Duodenal mucosa (tissue), 2 donors: ENCODE measurements around the gene TELO2.
"Not testable (repeated sequence)": the region's sequence is repeated elsewhere in the genome, so short reads cannot be mapped to it uniquely, and the experiment has no call there.

Experiments used
- H3K27ac ChIP-seq: one replicate; pipeline ENCODE4 v1.7.0; 2013; ENCODE audit warnings: low read depth, low read length
- H3K27me3 ChIP-seq, 2 donors: one replicate each; pipeline ENCODE4 v1.7.0; 2013; ENCODE audit warnings: low read length in 2 of 2, control low read depth in 1 of 2; ENCODE audit not compliant: insufficient read depth in 2 of 2, control insufficient read depth in 1 of 2
- H3K36me3 ChIP-seq, 2 donors: one replicate each; pipeline ENCODE4 v1.7.0; 2013; ENCODE audit warnings: low read length in 2 of 2, control low read depth in 1 of 2; ENCODE audit not compliant: insufficient read depth in 2 of 2, control insufficient read depth in 1 of 2
- H3K4me1 ChIP-seq, 2 donors: one replicate each; pipeline ENCODE4 v1.7.0; 2013; ENCODE audit warnings: low read length in 2 of 2, control low read depth in 1 of 2; ENCODE audit not compliant: insufficient read depth in 2 of 2, control insufficient read depth in 1 of 2
- H3K4me3 ChIP-seq, 2 donors: one replicate each; pipeline ENCODE4 v1.7.0; 2013; ENCODE audit warnings: low read length in 2 of 2, low read depth in 1 of 2
- H3K9ac ChIP-seq, 2 donors: one replicate each; pipeline ENCODE4 v1.7.0; 2013; ENCODE audit warnings: low read length in 2 of 2, low read depth in 1 of 2
- H3K9me3 ChIP-seq, 2 donors: one replicate each; pipeline ENCODE4 v1.7.0; 2013; ENCODE audit warnings: low read length in 2 of 2, control low read depth in 1 of 2; ENCODE audit not compliant: control insufficient read depth in 1 of 2

The TELO2 gene

DNA sequence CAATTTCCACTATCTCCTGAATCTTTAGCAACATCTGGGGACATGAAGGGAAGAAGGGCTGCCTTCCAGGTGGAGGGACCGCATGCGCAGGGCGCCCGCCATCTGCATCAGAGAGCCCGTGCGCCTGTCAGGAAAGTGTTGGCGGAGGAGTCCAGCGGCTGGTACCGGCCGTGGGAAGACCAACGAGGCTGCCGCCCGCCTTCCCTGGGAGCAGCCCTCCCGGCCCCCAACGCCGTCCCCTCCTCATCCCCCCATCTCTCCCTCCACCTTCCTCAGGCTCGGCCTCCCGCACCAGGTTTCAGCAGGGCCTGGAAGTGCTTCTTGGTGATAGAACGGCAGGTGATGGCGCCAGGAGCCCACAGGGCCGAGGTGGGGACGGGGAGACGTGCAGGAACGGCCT is 27.1 kb upstream of the TELO2 start:
- no peak overlapping the region for H3K4me3 ChIP-seq
- peaks cover 3 to 7% of the 10 kb centered on the region in 2 donors for H3K36me3 ChIP-seq
- H3K27me3 ChIP-seq = no peaks in the 10 kb centered on the region
- H3K9ac ChIP-seq = no peak overlapping the region
- H3K9me3 ChIP-seq = no peaks in the 10 kb centered on the region
- H3K4me1 ChIP-seq = peaks cover 0 to 7% of the 10 kb centered on the region in 2 donors
- H3K27ac ChIP-seq = no peak overlapping the region

DNA sequence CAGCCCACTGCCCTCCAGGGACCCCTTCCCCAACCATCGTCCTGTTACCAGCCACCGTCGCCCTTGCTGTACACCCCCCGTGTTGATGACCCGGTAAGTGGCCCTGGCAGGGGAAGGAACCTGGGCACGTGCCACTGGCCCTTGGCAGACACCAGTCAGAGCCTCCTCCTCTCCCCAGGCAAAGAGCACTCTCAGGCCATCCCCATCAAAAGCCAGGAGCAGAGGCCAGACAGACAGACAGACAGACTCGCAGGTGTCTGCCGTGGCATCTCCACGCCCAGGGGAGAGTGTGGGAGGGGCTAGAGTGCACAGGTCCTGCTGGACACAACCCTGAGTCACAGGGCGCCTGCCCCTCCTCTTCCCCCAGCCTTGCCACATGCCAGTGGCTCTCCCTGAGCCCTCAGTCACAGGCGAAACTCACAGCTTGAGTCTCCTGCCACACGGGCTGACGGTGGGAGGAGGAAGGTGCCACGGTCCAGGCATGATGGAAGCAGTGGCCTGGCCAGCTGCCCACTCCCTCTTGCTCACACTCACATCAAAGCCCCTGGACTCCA is 26.1 kb upstream of the TELO2 start:
- H3K27ac ChIP-seq = no peak overlapping the region
- H3K36me3 ChIP-seq = peaks cover 0 to 5% of the 10 kb centered on the region in 2 donors
- H3K4me3 ChIP-seq = no peak overlapping the region
- H3K9me3 ChIP-seq = no peaks in the 10 kb centered on the region
- peaks cover 0 to 14% of the 10 kb centered on the region in 2 donors for H3K4me1 ChIP-seq
- no peak overlapping the region for H3K9ac ChIP-seq
- H3K27me3 ChIP-seq = no peaks in the 10 kb centered on the region

- Histone ChIP-seq H3K27me3 (no peaks in the 10 kb centered on the region), H3K9ac (no peak overlapping the region)
Observed at GRCh38 chr16:1468426-1468810, 24.7 kb upstream of the TELO2 start.

DNA sequence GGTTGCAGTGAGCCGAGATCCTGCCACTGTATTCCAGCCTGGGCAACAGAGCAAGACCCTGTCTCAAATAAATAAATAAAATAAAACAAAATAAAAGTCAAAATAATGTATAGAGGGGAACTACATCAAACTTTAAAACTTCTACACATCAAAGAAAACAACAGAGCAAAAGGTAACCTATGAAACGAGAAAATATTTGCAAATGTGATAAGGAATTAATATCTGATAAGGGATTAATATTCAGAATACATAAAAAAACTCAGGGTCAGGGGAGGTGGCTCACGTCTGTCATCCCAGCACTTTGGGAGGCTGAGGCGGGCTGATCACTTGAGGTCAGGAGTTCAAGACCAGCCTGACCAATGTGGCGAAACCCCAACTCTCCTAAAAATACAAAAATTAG is 24.0 kb upstream of the TELO2 start:
- H3K27ac ChIP-seq, H3K36me3 ChIP-seq, H3K9me3 ChIP-seq, H3K27me3 ChIP-seq, H3K9ac ChIP-seq, H3K4me3 ChIP-seq: not testable (repeated sequence)
- peaks cover 5 to 24% of the 10 kb centered on the region in 2 donors for H3K4me1 ChIP-seq

More at GRCh38 chr16:1468426-1468810, 24.7 kb upstream of the TELO2 start:
- no peak overlapping the region for H3K27ac ChIP-seq
- peaks cover 0 to 5% of the 10 kb centered on the region in 2 donors for H3K36me3 ChIP-seq
- peaks cover 0 to 17% of the 10 kb centered on the region in 2 donors for H3K4me1 ChIP-seq
- no peaks in the 10 kb centered on the region for H3K9me3 ChIP-seq
- no peak overlapping the region for H3K4me3 ChIP-seq

GRCh38 chr16:1469693-1470201 is 23.4 kb upstream of the TELO2 start:
- no peaks in the 10 kb centered on the region for H3K9me3 ChIP-seq
- no peak overlapping the region for H3K27ac ChIP-seq
- H3K9ac ChIP-seq = peak overlapping the region in 1 of 2 donors; percentile 6
- H3K36me3 ChIP-seq = no peaks in the 10 kb centered on the region
- peaks cover 7 to 26% of the 10 kb centered on the region in 2 donors for H3K4me1 ChIP-seq
- H3K27me3 ChIP-seq = no peaks in the 10 kb centered on the region
- no peak overlapping the region for H3K4me3 ChIP-seq

- H3K27me3 ChIP-seq = no peaks in the 10 kb centered on the region
- H3K27ac ChIP-seq = peak overlapping the region; percentile 25
- peak overlapping the region in 1 of 2 donors; percentile 6 for H3K9ac ChIP-seq
- no peaks in the 10 kb centered on the region for H3K36me3 ChIP-seq
- H3K4me3 ChIP-seq = peak overlapping the region in 1 of 2 donors; percentile 5
- peaks cover 11 to 30% of the 10 kb centered on the region in 2 donors for H3K4me1 ChIP-seq
- no peaks in the 10 kb centered on the region for H3K9me3 ChIP-seq
Observed at GRCh38 chr16:1470481-1471251, 22.5 kb upstream of the TELO2 start.

DNA sequence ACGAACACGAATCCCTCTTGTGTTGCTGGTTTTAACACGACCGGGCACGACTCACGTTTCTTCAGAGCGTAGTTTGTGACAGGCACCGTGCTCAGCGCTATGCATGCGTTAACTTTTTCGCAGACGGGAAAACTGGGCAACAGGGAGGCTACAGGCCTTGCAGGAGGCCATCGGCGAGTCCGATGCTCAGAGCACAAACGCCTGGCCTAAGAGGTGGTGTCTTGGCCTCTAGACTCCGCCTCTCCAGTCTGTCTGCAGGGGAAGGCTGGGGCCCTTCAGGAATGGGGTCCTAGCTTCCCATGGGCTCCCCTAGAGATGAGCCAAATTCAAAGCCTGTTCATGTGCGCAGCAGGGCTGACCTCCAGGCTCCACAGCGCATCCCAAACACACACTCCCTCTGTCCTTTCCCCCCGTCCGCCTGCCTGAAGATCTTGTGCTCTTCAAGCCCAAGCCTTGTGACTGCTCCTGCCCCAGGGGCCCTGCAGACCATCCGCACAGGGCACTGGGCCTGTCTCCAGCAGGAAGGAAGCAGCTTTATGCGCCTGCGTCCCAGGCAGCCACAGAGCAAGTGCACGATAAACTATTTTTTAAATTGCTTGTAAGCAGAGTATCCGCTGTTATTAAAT is 21.5 kb upstream of the TELO2 start:
- Histone ChIP-seq H3K36me3 (no peaks in the 10 kb centered on the region), H3K27ac (no peak overlapping the region), H3K9me3 (no peaks in the 10 kb centered on the region), H3K4me3 (no peak overlapping the region), H3K9ac (no peak overlapping the region), H3K27me3 (no peaks in the 10 kb centered on the region), H3K4me1 (peaks cover 13 to 32% of the 10 kb centered on the region in 2 donors)

GRCh38 chr16:1472974-1473373 is 20.2 kb upstream of the TELO2 start:
- Histone ChIP-seq H3K27me3 (no peaks in the 10 kb centered on the region), H3K4me3 (no peak overlapping the region), H3K9me3 (no peaks in the 10 kb centered on the region), H3K9ac (no peak overlapping the region), H3K4me1 (peaks cover 13 to 32% of the 10 kb centered on the region in 2 donors), H3K27ac (no peak overlapping the region), H3K36me3 (no peaks in the 10 kb centered on the region)

- Histone ChIP-seq H3K36me3 (no peaks in the 10 kb centered on the region), H3K4me1 (peaks cover 13 to 32% of the 10 kb centered on the region in 2 donors), H3K4me3 (peak overlapping the region; percentile 89 to 90), H3K27ac (peak overlapping the region; percentile 20), H3K9ac (peak overlapping the region; percentile 74 to 86), H3K9me3 (no peaks in the 10 kb centered on the region), H3K27me3 (no peaks in the 10 kb centered on the region)
Observed at GRCh38 chr16:1474082-1474795, 18.9 kb upstream of the TELO2 start.
